Fibroblast of pulmonary artery (primary cell): Measurements from ENCODE around the gene ASB8.

Experiments used
- DNase-seq: peaks from one replicate; pipeline ENCODE4 v3.0.0-alpha.2; 2010; ENCODE audit warnings: low read depth
- H3K4me3 ChIP-seq: replicated peaks from 2 replicates; pipeline ENCODE4 v1.5.1; 2011; ENCODE audit warnings: low read depth, mild to moderate bottlenecking, control low read depth, low read length, moderate library complexity
- TF ChIP-seq, protein P1 (sequence below): IDR thresholded peaks from 2 replicates; pipeline ENCODE4 v1.5.1; 2011; ENCODE audit warnings: mild to moderate bottlenecking, control low read depth, low read length, inconsistent platforms; ENCODE audit errors: missing control alignments

ASB8 gene

DNA sequence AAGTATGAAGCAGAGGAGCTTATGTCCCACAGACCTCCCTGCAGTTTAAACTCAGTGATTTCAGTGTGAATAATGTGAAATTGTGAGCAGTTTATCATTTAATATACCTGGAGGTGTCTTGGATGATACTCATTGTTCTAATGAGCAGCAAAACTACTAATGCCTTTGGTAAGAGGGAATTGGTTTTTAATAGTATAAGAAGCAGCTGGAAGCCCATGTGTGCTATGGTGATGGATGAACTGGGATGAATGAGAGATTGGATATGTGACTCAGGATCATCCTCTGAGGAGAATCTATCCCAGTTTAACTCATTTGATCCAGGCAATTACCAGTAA lies 19.1 kb upstream of the ASB8 start:
- H3K4me3 ChIP-seq: no peak overlapping the region
- TF ChIP-seq, protein P1, sequence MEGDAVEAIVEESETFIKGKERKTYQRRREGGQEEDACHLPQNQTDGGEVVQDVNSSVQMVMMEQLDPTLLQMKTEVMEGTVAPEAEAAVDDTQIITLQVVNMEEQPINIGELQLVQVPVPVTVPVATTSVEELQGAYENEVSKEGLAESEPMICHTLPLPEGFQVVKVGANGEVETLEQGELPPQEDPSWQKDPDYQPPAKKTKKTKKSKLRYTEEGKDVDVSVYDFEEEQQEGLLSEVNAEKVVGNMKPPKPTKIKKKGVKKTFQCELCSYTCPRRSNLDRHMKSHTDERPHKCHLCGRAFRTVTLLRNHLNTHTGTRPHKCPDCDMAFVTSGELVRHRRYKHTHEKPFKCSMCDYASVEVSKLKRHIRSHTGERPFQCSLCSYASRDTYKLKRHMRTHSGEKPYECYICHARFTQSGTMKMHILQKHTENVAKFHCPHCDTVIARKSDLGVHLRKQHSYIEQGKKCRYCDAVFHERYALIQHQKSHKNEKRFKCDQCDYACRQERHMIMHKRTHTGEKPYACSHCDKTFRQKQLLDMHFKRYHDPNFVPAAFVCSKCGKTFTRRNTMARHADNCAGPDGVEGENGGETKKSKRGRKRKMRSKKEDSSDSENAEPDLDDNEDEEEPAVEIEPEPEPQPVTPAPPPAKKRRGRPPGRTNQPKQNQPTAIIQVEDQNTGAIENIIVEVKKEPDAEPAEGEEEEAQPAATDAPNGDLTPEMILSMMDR: no peak

DNA sequence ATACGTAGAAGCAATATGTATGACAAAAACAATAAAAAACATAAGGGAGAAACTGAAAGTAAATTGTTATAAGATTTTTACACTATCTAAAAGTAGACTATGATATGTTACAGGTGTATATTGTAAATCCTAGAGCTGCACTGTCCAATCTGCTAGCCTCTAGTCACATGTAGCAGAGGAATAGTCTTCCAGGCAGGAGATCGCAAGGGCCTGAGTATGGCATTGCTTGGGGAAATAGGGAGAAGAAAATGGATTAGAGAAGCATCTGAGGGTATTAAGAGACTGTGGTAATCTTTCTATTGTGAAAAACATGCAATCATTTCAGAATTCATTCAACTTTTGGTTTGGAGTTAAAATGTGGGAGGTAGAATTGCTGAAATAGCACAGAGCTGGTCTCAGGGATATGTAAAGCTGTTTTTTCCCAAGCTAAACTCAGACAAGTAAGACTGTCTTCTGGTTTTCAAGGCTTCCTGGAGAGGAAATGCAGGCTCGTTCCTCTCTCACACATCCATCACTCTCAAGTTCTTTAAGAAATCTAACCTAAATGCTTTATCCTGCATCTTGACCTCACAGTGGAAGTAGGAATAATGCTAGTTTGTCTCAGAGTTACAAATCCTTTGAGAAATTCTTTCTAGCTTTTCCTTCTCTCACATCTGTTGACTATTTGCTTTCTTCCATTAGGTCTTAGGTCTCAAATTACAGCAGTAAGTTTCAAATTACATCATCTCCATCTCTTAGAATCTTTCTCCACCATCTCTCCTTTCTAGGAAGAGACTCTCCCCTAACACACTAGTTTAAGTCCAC lies 18.5 kb upstream of the ASB8 start:
- TF ChIP-seq, protein P1: no peak
- no peak overlapping the region for H3K4me3 ChIP-seq
- DNase-seq: no peak

More for the DNA sequence above, 19.1 kb upstream of the ASB8 start:
- DNase-seq: no peak

DNA sequence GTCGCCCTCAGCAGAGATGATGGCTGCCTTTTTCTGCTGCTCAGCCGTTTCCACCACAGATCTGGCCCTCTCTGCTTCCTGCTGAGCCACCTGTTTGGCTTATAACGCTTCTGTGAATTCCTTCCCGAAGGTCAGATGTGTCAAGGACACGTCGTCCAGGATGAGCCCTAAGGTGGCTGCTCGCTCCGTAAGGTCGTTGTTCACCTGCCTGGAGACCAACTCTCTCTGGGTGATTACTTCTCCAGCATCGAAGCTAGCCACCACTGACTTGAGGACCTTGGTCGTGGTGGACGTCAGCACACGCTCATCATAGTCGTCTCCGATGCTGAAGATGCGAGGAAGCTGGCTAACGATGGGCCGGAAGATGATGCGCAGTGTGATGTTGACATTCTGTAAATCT lies 11.7 kb upstream of the ASB8 start:
- no peak for DNase-seq
- H3K4me3 ChIP-seq: no peak overlapping the region
- TF ChIP-seq, protein P1: no peak

DNA sequence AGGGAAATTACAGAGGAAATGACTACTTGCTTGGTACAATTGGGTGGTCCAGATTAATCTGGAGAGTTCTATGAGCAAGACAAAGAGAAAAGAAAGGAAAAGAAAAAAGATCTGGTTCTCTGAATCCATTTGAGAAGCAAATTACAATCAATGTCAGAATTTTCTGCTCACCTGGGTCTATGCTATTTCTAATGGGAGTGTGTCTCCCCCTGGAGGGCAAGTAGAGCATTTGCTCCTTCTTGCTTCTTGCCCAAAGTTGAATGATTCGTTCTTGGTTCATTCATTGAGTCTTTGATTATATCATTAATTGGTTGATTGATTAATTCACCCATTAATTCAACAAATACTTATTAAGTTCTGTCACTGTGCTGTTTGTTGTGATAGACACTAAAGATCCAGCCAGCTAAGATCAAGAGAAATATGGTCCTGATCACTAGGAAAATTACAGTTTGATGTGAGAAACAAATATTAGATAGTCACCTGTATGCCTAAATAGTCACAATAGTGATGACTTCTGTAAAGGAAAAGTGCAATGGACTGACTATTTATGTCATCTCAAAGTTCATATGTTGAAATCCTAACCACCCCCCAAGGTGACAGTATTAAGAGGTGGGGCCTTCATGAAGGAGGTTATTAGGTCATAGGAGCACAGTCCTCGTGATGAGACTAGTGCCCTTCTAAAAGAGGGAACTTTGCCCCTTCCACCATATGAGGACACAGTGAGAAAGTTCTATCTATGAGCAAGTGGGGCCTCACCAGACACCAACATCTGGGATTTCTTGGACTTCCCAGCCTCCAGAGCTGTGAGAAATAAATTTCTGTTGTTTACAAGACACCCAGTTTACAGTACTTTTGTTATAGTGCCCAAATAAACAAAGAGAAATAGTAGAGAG lies 8.0 kb upstream of the ASB8 start:
- no peak overlapping the region for H3K4me3 ChIP-seq
- peak; percentile 82 for DNase-seq

DNA sequence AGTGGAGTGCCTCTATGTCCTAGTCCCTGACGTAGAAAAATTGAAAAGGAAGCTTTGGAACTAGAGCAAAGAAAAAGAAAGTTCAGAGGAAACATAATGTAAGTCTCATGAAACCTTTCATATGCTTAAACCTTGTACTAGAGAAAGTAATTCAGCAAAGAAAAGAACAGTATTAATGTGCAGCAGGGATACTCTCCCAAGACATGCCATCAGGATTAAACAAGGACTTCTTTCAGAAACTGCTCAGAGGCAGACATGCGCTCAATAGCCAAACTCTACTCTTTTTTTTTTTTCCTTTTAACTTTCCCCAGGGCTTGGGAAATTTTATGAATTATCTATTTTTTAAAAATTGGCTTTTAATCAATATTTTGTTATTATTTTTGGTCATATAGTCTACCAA lies 7.1 kb upstream of the ASB8 start:
- DNase-seq: no peak
- H3K4me3 ChIP-seq: no peak overlapping the region
- TF ChIP-seq, protein P1: no peak

More for the DNA sequence above, 8.0 kb upstream of the ASB8 start:
- TF ChIP-seq, protein P1: peak; percentile 99

DNA sequence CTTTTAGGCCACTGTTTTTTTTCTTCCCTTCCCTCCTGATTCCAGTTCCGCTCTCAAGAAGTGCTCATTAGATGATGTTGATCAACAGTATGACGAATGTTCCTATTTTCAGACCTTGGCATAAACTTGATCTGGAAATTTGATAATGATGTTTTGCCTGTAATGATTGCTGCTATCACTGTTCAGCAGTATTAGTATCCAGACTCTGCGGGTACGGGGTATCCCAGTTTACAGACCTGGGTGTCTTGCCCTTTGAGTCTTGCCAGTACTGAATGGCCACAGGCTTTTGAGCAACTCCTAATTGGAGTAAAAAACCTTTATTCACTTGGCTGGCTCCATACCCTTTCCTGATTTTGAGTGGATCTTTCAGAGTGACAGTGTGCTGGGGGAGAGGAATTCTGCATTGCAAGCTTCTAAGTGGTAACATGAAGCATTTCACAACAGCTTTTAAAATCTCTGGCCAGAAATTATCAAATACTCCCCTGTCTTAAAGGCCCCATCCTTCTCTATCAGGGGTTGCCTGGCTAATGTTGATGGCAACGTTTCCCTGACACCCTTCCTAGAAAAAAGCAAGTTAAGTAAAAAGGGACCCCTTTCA lies 5.9 kb upstream of the ASB8 start:
- TF ChIP-seq, protein P1: no peak
- no peak for DNase-seq
- H3K4me3 ChIP-seq: no peak overlapping the region
